Coronary artery (tissue), 2 donors: Measurements from ENCODE around the gene UGT2B10.
"Not testable (repeated sequence)": the region's sequence is repeated elsewhere in the genome, so short reads cannot be mapped to it uniquely, and the experiment has no call there.

ENCODE experiments used
- DNase-seq: peaks from one replicate; pipeline ENCODE4 v3.0.0-alpha.2; 2017; ENCODE audit warnings: low spot score
- H3K27ac ChIP-seq, 2 donors: fragments of 200-600 bp; sonication (generic); one replicate each; pipeline ENCODE4 v1.5.1; 2016 to 2019
- H3K4me3 ChIP-seq: fragments of 200-600 bp; sonication (generic); 2 replicates; pipeline ENCODE4 v1.5.1; 2016; ENCODE audit warnings: mild to moderate bottlenecking, moderate library complexity
- CTCF ChIP-seq: fragments of 200-600 bp; sonication (generic); IDR thresholded peaks from one replicate; pipeline ENCODE4 v1.5.1; 2019; ENCODE audit warnings: antibody characterized with exemption

UGT2B10 gene

GRCh38 chr4:68815617-68816409 is at the start of gene UGT2B10:
Gene UGT2B10 (plus strand): TSS chr4:68815994. CDS start chr4:68816020, 26 bp downstream.
- DNase-seq, H3K4me3 ChIP-seq, H3K27ac ChIP-seq: not testable (repeated sequence)

GRCh38 chr4:68771836-68772235 is 44.0 kb upstream of the UGT2B10 start:
- H3K27ac ChIP-seq, DNase-seq, H3K4me3 ChIP-seq: not testable (repeated sequence)

GRCh38 chr4:68773699-68774098 is 42.1 kb upstream of the UGT2B10 start:
- no peak overlapping the region for H3K4me3 ChIP-seq
- no peak overlapping the region for H3K27ac ChIP-seq
- no peak for DNase-seq
- no peak for TF ChIP-seq CTCF

- H3K27ac ChIP-seq = no peak overlapping the region
- H3K4me3 ChIP-seq = no peak overlapping the region
- TF ChIP-seq CTCF = no peak
- no peak for DNase-seq
These were observed 35.6 kb upstream of the UGT2B10 start for GRCh38 chr4:68780232-68780631.

- H3K27ac ChIP-seq = no peak overlapping the region
- no peak for DNase-seq
- no peak for TF ChIP-seq CTCF
- H3K4me3 ChIP-seq = no peak overlapping the region
These were observed 18.7 kb upstream of the UGT2B10 start for GRCh38 chr4:68797048-68797447.

GRCh38 chr4:68797618-68798017 is 18.2 kb upstream of the UGT2B10 start:
- no peak for DNase-seq

GRCh38 chr4:68803013-68803412 is 12.8 kb upstream of the UGT2B10 start:
- H3K4me3 ChIP-seq = no peak overlapping the region
- no peak for TF ChIP-seq CTCF

More at GRCh38 chr4:68797618-68798017, 18.2 kb upstream of the UGT2B10 start:
- H3K27ac ChIP-seq = no peak overlapping the region
- no peak for TF ChIP-seq CTCF
- no peak overlapping the region for H3K4me3 ChIP-seq

GRCh38 chr4:68808060-68808459 is 7.7 kb upstream of the UGT2B10 start:
- no peak for DNase-seq
- H3K4me3 ChIP-seq = no peak overlapping the region
- no peak overlapping the region for H3K27ac ChIP-seq

More at GRCh38 chr4:68803013-68803412, 12.8 kb upstream of the UGT2B10 start:
- H3K27ac ChIP-seq = no peak overlapping the region
- DNase-seq = no peak

More at GRCh38 chr4:68808060-68808459, 7.7 kb upstream of the UGT2B10 start:
- no peak for TF ChIP-seq CTCF
